Peyer's patch (tissue), 4 donors: ENCODE data around the gene MYRIP.

Experiments used
- CTCF ChIP-seq, 6 experiments: fragments of 450-650 bp in 4 of 6; fragments of 200-600 bp in 2 of 6; sonication (generic) in 1 of 6; IDR thresholded peaks; one replicate each; pipeline ENCODE4 v1.5.1; 2017 to 2019; ENCODE audit warnings: antibody characterized with exemption in 6 of 6, mild to moderate bottlenecking in 3 of 6, moderate library complexity in 1 of 6
- POLR2A ChIP-seq, 2 donors: fragments of 450-650 bp; IDR thresholded peaks; one replicate each; pipeline ENCODE4 v1.5.1; 2017; ENCODE audit warnings: antibody characterized with exemption in 2 of 2, mild to moderate bottlenecking in 2 of 2, moderate library complexity in 2 of 2

GRCh38 chr3:40229386-40229785 is 420.0 kb downstream of the MYRIP start:
- TF ChIP-seq CTCF (IDR thresholded peaks at IDR 0.05): no peak
- TF ChIP-seq POLR2A (IDR thresholded peaks at IDR 0.05): no peak
